ENCODE data around the gene NR6A1.

DNA sequence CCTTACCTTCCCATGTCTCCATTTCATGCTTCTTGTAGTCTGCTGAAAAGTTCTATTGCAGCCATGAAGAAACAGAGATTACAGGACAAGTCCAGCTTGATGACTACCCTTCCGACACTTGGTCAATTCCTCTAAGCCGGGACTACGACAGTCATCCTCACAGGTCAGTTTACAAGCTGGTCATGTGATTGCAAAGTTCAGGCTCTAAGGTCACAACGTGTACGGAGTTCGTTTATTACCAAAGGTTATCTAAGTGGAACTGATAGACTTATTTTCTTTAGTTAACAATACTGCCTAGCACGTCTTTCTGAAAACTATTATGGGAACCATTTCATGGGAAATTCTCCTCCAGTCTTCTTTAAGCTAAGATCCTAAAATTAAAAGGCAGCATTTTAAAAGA lies 175.4 kb downstream of the NR6A1 start:
- TF ChIP-seq CTCF (tag by site-specific recombination; IDR thresholded peaks at IDR 0.05) = no peak
- TF ChIP-seq ZNF221 (tag by site-specific recombination; IDR thresholded peaks at IDR 0.05; ENCODE audit: borderline replicate concordance) = no peak
- TF ChIP-seq ZNF423 (tag by site-specific recombination; IDR thresholded peaks at IDR 0.05) = no peak

Data from HEK293 (cell line).